ENCODE measurements around the gene SHMT1. TPM values are rescaled to one million over a fixed set of nuclear protein-coding genes. Genes with fewer than 3 reads are reported as not detected.

The SHMT1 gene
- polyA plus RNA-seq, 3 donors = 4.2 to 17.9 (median 16.6) TPM

DNA sequence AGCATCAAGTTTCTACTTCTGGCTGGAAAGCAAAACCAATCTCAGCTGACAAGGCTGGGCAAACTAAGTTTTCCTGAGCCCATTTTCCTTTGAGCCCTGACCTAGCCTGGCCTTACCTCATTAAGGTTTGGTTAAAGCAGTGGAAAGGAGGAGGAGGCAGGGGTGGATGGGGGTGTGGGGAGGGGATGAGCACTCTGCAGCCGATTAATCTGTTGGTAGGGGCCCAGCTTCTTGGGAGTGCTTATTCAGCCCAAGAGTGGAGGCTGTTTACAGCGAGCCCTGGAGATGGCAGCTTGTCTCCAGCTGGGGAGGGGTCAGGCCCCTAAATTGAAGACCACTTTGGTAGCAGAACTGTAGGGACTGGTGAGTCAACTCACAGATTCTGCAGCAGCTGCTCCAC is 36.3 kb downstream of the SHMT1 start:
- TF ChIP-seq, protein P1, sequence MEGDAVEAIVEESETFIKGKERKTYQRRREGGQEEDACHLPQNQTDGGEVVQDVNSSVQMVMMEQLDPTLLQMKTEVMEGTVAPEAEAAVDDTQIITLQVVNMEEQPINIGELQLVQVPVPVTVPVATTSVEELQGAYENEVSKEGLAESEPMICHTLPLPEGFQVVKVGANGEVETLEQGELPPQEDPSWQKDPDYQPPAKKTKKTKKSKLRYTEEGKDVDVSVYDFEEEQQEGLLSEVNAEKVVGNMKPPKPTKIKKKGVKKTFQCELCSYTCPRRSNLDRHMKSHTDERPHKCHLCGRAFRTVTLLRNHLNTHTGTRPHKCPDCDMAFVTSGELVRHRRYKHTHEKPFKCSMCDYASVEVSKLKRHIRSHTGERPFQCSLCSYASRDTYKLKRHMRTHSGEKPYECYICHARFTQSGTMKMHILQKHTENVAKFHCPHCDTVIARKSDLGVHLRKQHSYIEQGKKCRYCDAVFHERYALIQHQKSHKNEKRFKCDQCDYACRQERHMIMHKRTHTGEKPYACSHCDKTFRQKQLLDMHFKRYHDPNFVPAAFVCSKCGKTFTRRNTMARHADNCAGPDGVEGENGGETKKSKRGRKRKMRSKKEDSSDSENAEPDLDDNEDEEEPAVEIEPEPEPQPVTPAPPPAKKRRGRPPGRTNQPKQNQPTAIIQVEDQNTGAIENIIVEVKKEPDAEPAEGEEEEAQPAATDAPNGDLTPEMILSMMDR (IDR thresholded peaks at IDR 0.05) = no peak
- Mint-ChIP-seq H3K4me3 (no peak overlapping the region), H3K9me3 (no peaks in the 10 kb centered on the region), H3K36me3 (peaks cover 85 to 96% of the 10 kb centered on the region in 2 donors), H3K27ac (peak overlapping the region in 3 of 7 donors; percentile 16 to 58 (median 46)), H3K4me1 (peaks cover 24% of the 10 kb centered on the region), H3K27me3 (ENCODE audit: low read depth in 3 of 3) (no peaks in the 10 kb centered on the region)
- H2AFZ ChIP-seq (ENCODE audit: insufficient read depth, low read depth, low read length, poor library complexity, severe bottlenecking) = no peak overlapping the region
- intact Hi-C loops (cut with micrococcal nuclease) = no loop called here
- peaks cover 66% of the 10 kb centered on the region for H3K79me2 ChIP-seq (ENCODE audit: insufficient read depth, low read length)
- no peak for DNase-seq
- H3K4me1 ChIP-seq (ENCODE audit: control insufficient read depth in 1 of 2, insufficient read depth in 2 of 2, low read length in 2 of 2) = peaks cover 13 to 23% of the 10 kb centered on the region in 2 donors
- H3K9me3 ChIP-seq (replicated peaks in 1 of 2; ENCODE audit: control insufficient read depth in 1 of 2, insufficient read depth in 1 of 2, low read length in 2 of 2) = no peaks in the 10 kb centered on the region
- H4K20me1 ChIP-seq (ENCODE audit: insufficient read depth, low read length) = peaks cover 88% of the 10 kb centered on the region
- H3K27me3 ChIP-seq (ENCODE audit: control insufficient read depth in 2 of 2, insufficient read depth in 2 of 2, low read length in 2 of 2) = no peaks in the 10 kb centered on the region
- H3K27ac ChIP-seq (ENCODE audit: low read depth in 1 of 2, low read length in 2 of 2) = peak overlapping the region in 1 of 2 donors; percentile 73
- 100% methylated on average over 1 of the region's 2 CpGs for WGBS (ENCODE audit: insufficient coverage)
- H3K4me2 ChIP-seq (replicated peaks; ENCODE audit: extremely low read depth, low read length, poor library complexity, severe bottlenecking) = no peak overlapping the region
- no peak overlapping the region for H3K9ac ChIP-seq (ENCODE audit: insufficient read depth, low read length, poor library complexity, severe bottlenecking)
- H3K36me3 ChIP-seq (replicated peaks in 1 of 2; ENCODE audit: control insufficient read depth in 1 of 2, insufficient read depth in 2 of 2, low read length in 2 of 2) = peaks cover 84 to 99% of the 10 kb centered on the region in 2 donors
- no peak overlapping the region for H3K4me3 ChIP-seq (replicated peaks in 1 of 3; ENCODE audit: low read depth in 2 of 3, low read length in 3 of 3)

DNA sequence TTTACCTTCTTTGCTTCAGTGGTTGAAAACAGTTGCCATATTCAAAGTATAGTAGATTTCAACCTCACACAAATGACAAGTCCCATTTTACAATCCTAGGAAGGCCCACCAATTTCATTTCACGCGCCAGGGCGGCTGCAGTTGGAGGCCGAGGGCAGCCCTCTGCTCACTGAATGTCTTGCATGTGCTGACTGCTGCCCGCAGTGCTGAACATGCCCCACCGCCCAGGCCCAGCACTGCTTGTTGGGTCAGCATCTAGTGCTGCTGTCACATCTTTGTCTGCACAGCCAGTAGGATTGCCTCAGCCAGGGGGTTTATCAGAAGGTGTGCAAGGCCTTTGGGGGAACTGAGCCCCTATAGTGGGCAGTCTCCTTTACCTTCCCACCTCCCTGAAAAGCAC is 36.8 kb downstream of the SHMT1 start:
- Mint-ChIP-seq H3K27ac (peak overlapping the region in 4 of 7 donors; percentile 14 to 58 (median 38)), H3K9me3 (no peaks in the 10 kb centered on the region), H3K36me3 (peaks cover 82 to 96% of the 10 kb centered on the region in 2 donors), H3K27me3 (ENCODE audit: low read depth in 3 of 3) (no peaks in the 10 kb centered on the region), H3K4me1 (peaks cover 24% of the 10 kb centered on the region), H3K4me3 (no peak overlapping the region)
- Histone ChIP-seq H4K20me1 (ENCODE audit: insufficient read depth, low read length) (peaks cover 93% of the 10 kb centered on the region), H3K4me2 (replicated peaks; ENCODE audit: extremely low read depth, low read length, poor library complexity, severe bottlenecking) (no peak overlapping the region), H3K36me3 (replicated peaks in 1 of 2; ENCODE audit: control insufficient read depth in 1 of 2, insufficient read depth in 2 of 2, low read length in 2 of 2) (peaks cover 84 to 98% of the 10 kb centered on the region in 2 donors), H3K27me3 (ENCODE audit: control insufficient read depth in 2 of 2, insufficient read depth in 2 of 2, low read length in 2 of 2) (no peaks in the 10 kb centered on the region), H3K4me1 (ENCODE audit: control insufficient read depth in 1 of 2, insufficient read depth in 2 of 2, low read length in 2 of 2) (peaks cover 13 to 23% of the 10 kb centered on the region in 2 donors), H3K9me3 (replicated peaks in 1 of 2; ENCODE audit: control insufficient read depth in 1 of 2, insufficient read depth in 1 of 2, low read length in 2 of 2) (no peaks in the 10 kb centered on the region), H3K27ac (ENCODE audit: low read depth in 1 of 2, low read length in 2 of 2) (peak overlapping the region in 1 of 2 donors; percentile 73), H3K4me3 (replicated peaks in 1 of 3; ENCODE audit: low read depth in 2 of 3, low read length in 3 of 3) (no peak overlapping the region), H2AFZ (ENCODE audit: insufficient read depth, low read depth, low read length, poor library complexity, severe bottlenecking) (no peak overlapping the region), H3K79me2 (ENCODE audit: insufficient read depth, low read length) (peaks cover 71% of the 10 kb centered on the region), H3K9ac (ENCODE audit: insufficient read depth, low read length, poor library complexity, severe bottlenecking) (no peak overlapping the region)
- DNase-seq = no peak
- TF ChIP-seq, protein P1 (IDR thresholded peaks at IDR 0.05) = no peak
- intact Hi-C loops (cut with micrococcal nuclease) = no loop called here
- 85% methylated on average over 4 of the region's 6 CpGs for WGBS (ENCODE audit: insufficient coverage)

Data from CD14-positive monocyte (primary cell).